ENCODE measurements around the gene CADPS2. TPM values are rescaled to one million over a fixed set of nuclear protein-coding genes. Genes with fewer than 3 reads are reported as not detected.

Gene CADPS2
- total RNA-seq, 1 donor from 2014 or later: 6.4 TPM

- Histone ChIP-seq H3K36me3 (ENCODE audit: insufficient read depth, low read length) (no peaks in the 10 kb centered on the region), H3K9me3 (ENCODE audit: insufficient read depth, low read depth, low read length) (no peaks in the 10 kb centered on the region), H3K27ac (ENCODE audit: low read depth, low read length) (no peak overlapping the region), H4K20me1 (ENCODE audit: insufficient read depth, low read length) (no peaks in the 10 kb centered on the region), H3K9ac (ENCODE audit: low read length) (no peak overlapping the region), H3K4me1 (ENCODE audit: insufficient read depth, low read length) (no peaks in the 10 kb centered on the region), H3K4me3 (ENCODE audit: insufficient read depth, low read depth, low read length) (no peak overlapping the region), H3K79me2 (ENCODE audit: insufficient read depth, low read length) (no peaks in the 10 kb centered on the region), H2AFZ (ENCODE audit: low read depth, low read length) (no peak overlapping the region), H3K27me3 (ENCODE audit: insufficient read depth, low read length) (no peaks in the 10 kb centered on the region), H3K4me2 (ENCODE audit: low read length) (no peak overlapping the region)
- FAIRE-seq (no peak), DNase-seq (ENCODE audit: low read depth) (no peak)
- H3K9me3 Mint-ChIP-seq (ENCODE audit: unreplicated experiment): no peaks in the 10 kb centered on the region
- no peak overlapping the region for H3K4me3 Mint-ChIP-seq (ENCODE audit: unreplicated experiment)
- no peaks in the 10 kb centered on the region for H3K27me3 Mint-ChIP-seq (ENCODE audit: low read depth, unreplicated experiment)
- H3K4me1 Mint-ChIP-seq (ENCODE audit: low read depth, unreplicated experiment): no peaks in the 10 kb centered on the region
- no peak overlapping the region for H3K27ac Mint-ChIP-seq (ENCODE audit: unreplicated experiment)
- H3K36me3 Mint-ChIP-seq (ENCODE audit: low read depth, unreplicated experiment): no peaks in the 10 kb centered on the region
- TF ChIP-seq CTCF (IDR thresholded peaks at IDR 0.05; ENCODE audit: insufficient read depth, low read depth, low read length): no peak
- TF ChIP-seq EZH2 (IDR thresholded peaks at IDR 0.05; ENCODE audit: insufficient read depth, low read length): no peak
Observed at GRCh38 chr7:122604251-122604650, 282.0 kb downstream of the CADPS2 start.

- H3K4me1 Mint-ChIP-seq (ENCODE audit: low read depth, unreplicated experiment): no peaks in the 10 kb centered on the region
Observed at GRCh38 chr7:122602800-122603199, 283.5 kb downstream of the CADPS2 start.

GRCh38 chr7:122600630-122601029 is 285.6 kb downstream of the CADPS2 start:
- H4K20me1 ChIP-seq (ENCODE audit: insufficient read depth, low read length): no peaks in the 10 kb centered on the region
- DNase-seq (ENCODE audit: low read depth) (no peak), FAIRE-seq (no peak)
- H3K9me3 ChIP-seq (ENCODE audit: insufficient read depth, low read depth, low read length): no peaks in the 10 kb centered on the region
- H3K27ac Mint-ChIP-seq (ENCODE audit: unreplicated experiment): no peak overlapping the region
- no peak overlapping the region for H3K27ac ChIP-seq (ENCODE audit: low read depth, low read length)
- no peaks in the 10 kb centered on the region for H3K27me3 Mint-ChIP-seq (ENCODE audit: low read depth, unreplicated experiment)
- H3K4me1 Mint-ChIP-seq (ENCODE audit: low read depth, unreplicated experiment): no peaks in the 10 kb centered on the region
- H3K4me2 ChIP-seq (ENCODE audit: low read length): no peak overlapping the region
- H3K4me3 ChIP-seq (ENCODE audit: insufficient read depth, low read depth, low read length): no peak overlapping the region
- H3K36me3 Mint-ChIP-seq (ENCODE audit: low read depth, unreplicated experiment): no peaks in the 10 kb centered on the region
- H3K4me3 Mint-ChIP-seq (ENCODE audit: unreplicated experiment): no peak overlapping the region
- H3K9ac ChIP-seq (ENCODE audit: low read length): no peak overlapping the region
- TF ChIP-seq CTCF (IDR thresholded peaks at IDR 0.05; ENCODE audit: insufficient read depth, low read depth, low read length) (no peak), EZH2 (IDR thresholded peaks at IDR 0.05; ENCODE audit: insufficient read depth, low read length) (no peak)
- no peaks in the 10 kb centered on the region for H3K27me3 ChIP-seq (ENCODE audit: insufficient read depth, low read length)
- H3K4me1 ChIP-seq (ENCODE audit: insufficient read depth, low read length): no peaks in the 10 kb centered on the region
- H3K9me3 Mint-ChIP-seq (ENCODE audit: unreplicated experiment): no peaks in the 10 kb centered on the region
- H3K79me2 ChIP-seq (ENCODE audit: insufficient read depth, low read length): no peaks in the 10 kb centered on the region
- H3K36me3 ChIP-seq (ENCODE audit: insufficient read depth, low read length): no peaks in the 10 kb centered on the region
- no peak overlapping the region for H2AFZ ChIP-seq (ENCODE audit: low read depth, low read length)

More at GRCh38 chr7:122602800-122603199, 283.5 kb downstream of the CADPS2 start:
- Mint-ChIP-seq H3K4me3 (ENCODE audit: unreplicated experiment) (no peak overlapping the region), H3K9me3 (ENCODE audit: unreplicated experiment) (no peaks in the 10 kb centered on the region), H3K27ac (ENCODE audit: unreplicated experiment) (no peak overlapping the region), H3K27me3 (ENCODE audit: low read depth, unreplicated experiment) (no peaks in the 10 kb centered on the region), H3K36me3 (ENCODE audit: low read depth, unreplicated experiment) (no peaks in the 10 kb centered on the region)
- FAIRE-seq (no peak), DNase-seq (ENCODE audit: low read depth) (no peak)
- H3K4me2 ChIP-seq (ENCODE audit: low read length): no peak overlapping the region
- H3K9me3 ChIP-seq (ENCODE audit: insufficient read depth, low read depth, low read length): no peaks in the 10 kb centered on the region
- no peaks in the 10 kb centered on the region for H4K20me1 ChIP-seq (ENCODE audit: insufficient read depth, low read length)
- H3K27me3 ChIP-seq (ENCODE audit: insufficient read depth, low read length): no peaks in the 10 kb centered on the region
- H3K4me1 ChIP-seq (ENCODE audit: insufficient read depth, low read length): no peaks in the 10 kb centered on the region
- no peak overlapping the region for H3K9ac ChIP-seq (ENCODE audit: low read length)
- H3K79me2 ChIP-seq (ENCODE audit: insufficient read depth, low read length): no peaks in the 10 kb centered on the region
- no peak overlapping the region for H3K27ac ChIP-seq (ENCODE audit: low read depth, low read length)
- no peak for TF ChIP-seq EZH2 (IDR thresholded peaks at IDR 0.05; ENCODE audit: insufficient read depth, low read length)
- H3K4me3 ChIP-seq (ENCODE audit: insufficient read depth, low read depth, low read length): no peak overlapping the region
- no peaks in the 10 kb centered on the region for H3K36me3 ChIP-seq (ENCODE audit: insufficient read depth, low read length)
- no peak overlapping the region for H2AFZ ChIP-seq (ENCODE audit: low read depth, low read length)
